ENCODE results near the gene C2. TPM values are rescaled to one million over a fixed set of nuclear protein-coding genes. Genes with fewer than 3 reads are reported as not detected.

The C2 gene
- total RNA-seq, 2 donors from 2014 or later, result 7.8 to 15.2 TPM

GRCh38 chr6:31886541-31886991 lies 41.0 kb upstream of the C2 start:
- H3K36me3 ChIP-seq, result no peaks in the 10 kb centered on the region
- H3K27ac ChIP-seq, result no peak overlapping the region
- no peak overlapping the region for H3K4me3 ChIP-seq
- no peak overlapping the region for H3K9ac ChIP-seq (ENCODE audit: low read depth in 2 of 2, low read length in 2 of 2)
- H3K4me1 ChIP-seq, result no peaks in the 10 kb centered on the region
- H3K9me3 ChIP-seq, result no peaks in the 10 kb centered on the region
- no peaks in the 10 kb centered on the region for H3K27me3 ChIP-seq
- no peak for TF ChIP-seq CTCF (IDR thresholded peaks at IDR 0.05)
- intact Hi-C loops (cut with DNase I), result loop anchor here (10.0 kb wide), 1 partner anchor 212 kb away; no protein-coding TSS in a partner anchor
- no peak for DNase-seq

- DNase-seq, result no peak
- H3K36me3 ChIP-seq, result no peaks in the 10 kb centered on the region
- TF ChIP-seq CTCF (IDR thresholded peaks at IDR 0.05), result no peak
- H3K4me1 ChIP-seq, result no peaks in the 10 kb centered on the region
- H3K4me3 ChIP-seq, result no peak overlapping the region
- no peaks in the 10 kb centered on the region for H3K9me3 ChIP-seq
- intact Hi-C loops (cut with DNase I), result loop anchor here (10.0 kb wide), 1 partner anchor 213 kb away; no protein-coding TSS in a partner anchor
- no peaks in the 10 kb centered on the region for H3K27me3 ChIP-seq
- H3K27ac ChIP-seq, result no peak overlapping the region
- no peak overlapping the region for H3K9ac ChIP-seq (ENCODE audit: low read depth in 2 of 2, low read length in 2 of 2)
These were observed 40.1 kb upstream of the C2 start for GRCh38 chr6:31887173-31888007.

- H3K9ac ChIP-seq (ENCODE audit: low read depth in 2 of 2, low read length in 2 of 2), result no peak overlapping the region
These were observed 39.0 kb upstream of the C2 start for GRCh38 chr6:31888276-31889258.

GRCh38 chr6:31889331-31889972 lies 38.1 kb upstream of the C2 start:
- Histone ChIP-seq H3K36me3 (no peaks in the 10 kb centered on the region), H3K4me3 (no peak overlapping the region), H3K27ac (no peak overlapping the region), H3K27me3 (no peaks in the 10 kb centered on the region), H3K4me1 (no peaks in the 10 kb centered on the region), H3K9ac (ENCODE audit: low read depth in 2 of 2, low read length in 2 of 2) (no peak overlapping the region), H3K9me3 (no peaks in the 10 kb centered on the region)
- intact Hi-C loops (cut with DNase I), result loop anchor here (10.0 kb wide), 1 partner anchor 215 kb away; no protein-coding TSS in a partner anchor
- no peak for TF ChIP-seq CTCF (IDR thresholded peaks at IDR 0.05)
- no peak for DNase-seq

More at GRCh38 chr6:31888276-31889258, 39.0 kb upstream of the C2 start:
- Histone ChIP-seq H3K9me3 (no peaks in the 10 kb centered on the region), H3K27me3 (no peaks in the 10 kb centered on the region), H3K36me3 (no peaks in the 10 kb centered on the region), H3K4me3 (no peak overlapping the region), H3K27ac (no peak overlapping the region), H3K4me1 (no peaks in the 10 kb centered on the region)
- intact Hi-C loops (cut with DNase I), result loop anchor here (10.0 kb wide), 1 partner anchor 214 kb away; no protein-coding TSS in a partner anchor
- DNase-seq, result peak; percentile 61
- peak; percentile 65 for TF ChIP-seq CTCF (IDR thresholded peaks at IDR 0.05)

GRCh38 chr6:31892821-31893220 lies 34.7 kb upstream of the C2 start:
- Histone ChIP-seq H3K4me1 (no peaks in the 10 kb centered on the region), H3K9ac (ENCODE audit: low read depth in 2 of 2, low read length in 2 of 2) (no peak overlapping the region), H3K27ac (no peak overlapping the region), H3K4me3 (no peak overlapping the region), H3K27me3 (no peaks in the 10 kb centered on the region), H3K36me3 (no peaks in the 10 kb centered on the region), H3K9me3 (no peaks in the 10 kb centered on the region)
- TF ChIP-seq CTCF (IDR thresholded peaks at IDR 0.05), result no peak
- no peak for DNase-seq
- intact Hi-C loops (cut with DNase I), result no loop called here

Data from colonic mucosa (tissue), 4 donors.